ENCODE measurements around the gene TOPBP1. TPM values are rescaled to one million over a fixed set of nuclear protein-coding genes. Genes with fewer than 3 reads are reported as not detected.

Gene TOPBP1
- total and polyA plus RNA-seq, 9 of the 15 experiments (the other 6 are each of a cell fraction or from before 2014, with no cell fraction given): 16.6 to 77.6 (median 58.2) TPM

DNA sequence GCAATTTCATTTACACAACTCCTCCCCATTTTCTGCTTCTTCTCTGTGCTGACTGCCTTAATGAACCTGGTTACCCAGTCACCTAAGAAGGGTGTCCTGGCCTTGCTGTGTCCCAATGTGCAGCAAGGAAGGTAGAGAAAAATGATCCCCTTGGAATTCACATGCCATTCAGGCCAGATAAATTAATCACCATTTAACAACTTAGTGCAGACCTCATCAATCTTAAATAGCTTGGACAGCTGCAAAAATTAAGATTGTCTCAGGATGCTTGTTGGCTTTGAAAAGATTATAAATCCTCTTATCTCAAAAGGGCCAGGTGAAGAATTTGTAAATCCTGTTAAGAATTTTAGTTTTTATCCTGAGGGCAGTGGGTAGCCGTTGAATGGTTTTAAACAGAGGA lies 97.9 kb downstream of the TOPBP1 start:
- Histone ChIP-seq H4K20me1 (replicated peaks; ENCODE audit: control insufficient read depth, insufficient read depth, low read length) (no peaks in the 10 kb centered on the region), H3K36me3 (ENCODE audit: control insufficient read depth, insufficient read depth, low read length) (no peaks in the 10 kb centered on the region), H3K9me1 (ENCODE audit: control insufficient read depth, insufficient read depth, low read length) (no peaks in the 10 kb centered on the region), H3K9ac (ENCODE audit: insufficient read depth in 1 of 2, low read depth in 2 of 2, low read length in 2 of 2) (no peak overlapping the region), H3K4me1 (replicated peaks in 1 of 2; ENCODE audit: control insufficient read depth in 2 of 2, insufficient read depth in 2 of 2, low read length in 2 of 2) (no peaks in the 10 kb centered on the region; a peak in 1 of 5 replicates), H3K4me3 (no peak overlapping the region), H3K79me2 (ENCODE audit: control insufficient read depth, insufficient read depth, low read length) (no peaks in the 10 kb centered on the region), H3K27me3 (ENCODE audit: control insufficient read depth in 2 of 2, insufficient read depth in 2 of 2, low read length in 2 of 2) (peaks cover 0 to 5% of the 10 kb centered on the region in 2 experiments; a peak in 2 of 5 replicates), H3K9me3 (replicated peaks; ENCODE audit: control insufficient read depth, insufficient read depth, low read depth, low read length) (no peaks in the 10 kb centered on the region), H2AFZ (ENCODE audit: low read depth, low read length) (no peak overlapping the region), H3K4me2 (ENCODE audit: insufficient read depth, low read length) (no peak overlapping the region), H3K27ac (ENCODE audit: extremely low read depth, low read depth, low read length) (no peak overlapping the region)
- FAIRE-seq: no peak
- no peak for ATAC-seq
- BruUV-seq (replicated peaks): no TSS peak
- intact Hi-C loops (cut with micrococcal nuclease) (no loop called here), in situ Hi-C loops (cut with MboI) (no loop called here)
- CTCF ChIA-PET (ENCODE audit: low intra/inter-chr PET ratio): no interaction called here
- WGBS (ENCODE audit: insufficient coverage, low coverage, missing lambda C conversion rate): 0% methylated on average over 1 of the region's 1 CpG
- no peak for TF ChIP-seq EP400 (IDR thresholded peaks at IDR 0.05)
- TF ChIP-seq SRSF7 (optimal IDR thresholded peaks at IDR 0.05; ENCODE audit: low read depth, low read length): no peak
- no peak for TF ChIP-seq ZNF197 (CRISPR knock-in tag; IDR thresholded peaks at IDR 0.05; ENCODE audit: low read depth)
- no peak for TF ChIP-seq FOXJ2 (tag; IDR thresholded peaks at IDR 0.05)
- no peak for TF ChIP-seq ILK (tag; IDR thresholded peaks at IDR 0.05; ENCODE audit: borderline replicate concordance, low read depth)
- no peak for TF ChIP-seq ZNF75A (CRISPR knock-in tag; IDR thresholded peaks at IDR 0.05)
- TF ChIP-seq, protein P1, sequence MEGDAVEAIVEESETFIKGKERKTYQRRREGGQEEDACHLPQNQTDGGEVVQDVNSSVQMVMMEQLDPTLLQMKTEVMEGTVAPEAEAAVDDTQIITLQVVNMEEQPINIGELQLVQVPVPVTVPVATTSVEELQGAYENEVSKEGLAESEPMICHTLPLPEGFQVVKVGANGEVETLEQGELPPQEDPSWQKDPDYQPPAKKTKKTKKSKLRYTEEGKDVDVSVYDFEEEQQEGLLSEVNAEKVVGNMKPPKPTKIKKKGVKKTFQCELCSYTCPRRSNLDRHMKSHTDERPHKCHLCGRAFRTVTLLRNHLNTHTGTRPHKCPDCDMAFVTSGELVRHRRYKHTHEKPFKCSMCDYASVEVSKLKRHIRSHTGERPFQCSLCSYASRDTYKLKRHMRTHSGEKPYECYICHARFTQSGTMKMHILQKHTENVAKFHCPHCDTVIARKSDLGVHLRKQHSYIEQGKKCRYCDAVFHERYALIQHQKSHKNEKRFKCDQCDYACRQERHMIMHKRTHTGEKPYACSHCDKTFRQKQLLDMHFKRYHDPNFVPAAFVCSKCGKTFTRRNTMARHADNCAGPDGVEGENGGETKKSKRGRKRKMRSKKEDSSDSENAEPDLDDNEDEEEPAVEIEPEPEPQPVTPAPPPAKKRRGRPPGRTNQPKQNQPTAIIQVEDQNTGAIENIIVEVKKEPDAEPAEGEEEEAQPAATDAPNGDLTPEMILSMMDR (IDR thresholded peaks at IDR 0.05 in 2 of 3, conservative IDR thresholded peaks at IDR 0.05 in 1 of 3; ENCODE audit: insufficient read depth in 2 of 3, low read depth in 1 of 3, low read length in 3 of 3): no peak
- no peak for TF ChIP-seq HOMEZ (CRISPR knock-in tag; IDR thresholded peaks at IDR 0.05)
- DNase-seq (ENCODE audit: extremely low read depth in 1 of 4, low spot score in 3 of 4): no peak
- POLR2A ChIA-PET: no interaction called here
